ENCODE data around the gene FBRS. TPM values are rescaled to one million over a fixed set of nuclear protein-coding genes. Genes with fewer than 3 reads are reported as not detected.
A peak's percentile ranks its signal among the peaks of the same experiment; 100 is the strongest.

The FBRS gene
- total and polyA plus RNA-seq, 2 of the 13 experiments (the other 11 are each of a cell fraction or from before 2014, with no cell fraction given): 13.7 to 16.2 TPM

GRCh38 chr16:30628628-30629540 lies 29.3 kb upstream of the FBRS start (continued):
- TF ChIP-seq CREM (IDR thresholded peaks at IDR 0.05): no peak
- TF ChIP-seq CREM (CRISPR knock-in tag; IDR thresholded peaks at IDR 0.05): no peak
- peak; percentile 38; the same call in 1 of the 2 replicates for TF ChIP-seq IRF2 (CRISPR knock-in tag; IDR thresholded peaks at IDR 0.05)
- no peak for TF ChIP-seq CBX5 (CRISPR knock-in tag; IDR thresholded peaks at IDR 0.05; ENCODE audit: borderline replicate concordance)
- no peak for TF ChIP-seq NFE2L1 (CRISPR knock-in tag; IDR thresholded peaks at IDR 0.05; ENCODE audit: borderline replicate concordance)
- no peak for TF ChIP-seq FIP1L1 (IDR thresholded peaks at IDR 0.05; ENCODE audit: borderline replicate concordance, insufficient read depth, low read depth, low read length)
- TF ChIP-seq AFF4 (CRISPR knock-in tag; IDR thresholded peaks at IDR 0.05): no peak
- TF ChIP-seq CEBPZ (IDR thresholded peaks at IDR 0.05; ENCODE audit: low read length): no peak
- TF ChIP-seq CENPBD1 (CRISPR knock-in tag; IDR thresholded peaks at IDR 0.05; ENCODE audit: borderline replicate concordance, low read depth): no peak
- no peak for TF ChIP-seq LCORL (IDR thresholded peaks at IDR 0.05)
- no peak for TF ChIP-seq LCORL (CRISPR knock-in tag; IDR thresholded peaks at IDR 0.05)
- TF ChIP-seq FOXM1 (CRISPR knock-in tag; IDR thresholded peaks at IDR 0.05): no peak
- TF ChIP-seq ZNF709 (CRISPR knock-in tag; IDR thresholded peaks at IDR 0.05): no peak
- TF ChIP-seq HMG20A (CRISPR knock-in tag; IDR thresholded peaks at IDR 0.05; ENCODE audit: borderline replicate concordance): no peak; the same call in 1 of the 2 replicates
- TF ChIP-seq PRDM10 (CRISPR knock-in tag; IDR thresholded peaks at IDR 0.05; ENCODE audit: low read depth): no peak
- TF ChIP-seq TCF12 (IDR thresholded peaks at IDR 0.05): no peak
- TF ChIP-seq TCF12 (CRISPR knock-in tag; IDR thresholded peaks at IDR 0.05): no peak
